GM18873 (cell line): ENCODE results near the gene PWP2.
"Not testable (repeated sequence)": the region's sequence is repeated elsewhere in the genome, so short reads cannot be mapped to it uniquely, and the experiment has no call there.

Experiments used
- ATAC-seq: cut with Tn5 transposase; IDR thresholded peaks from one replicate; pipeline ENCODE4 v1.9.1; 2021; ENCODE audit warnings: mild to moderate bottlenecking, moderate library complexity, moderate number of reproducible peaks; ENCODE audit not compliant: unreplicated experiment, low FRiP score

Gene PWP2

DNA sequence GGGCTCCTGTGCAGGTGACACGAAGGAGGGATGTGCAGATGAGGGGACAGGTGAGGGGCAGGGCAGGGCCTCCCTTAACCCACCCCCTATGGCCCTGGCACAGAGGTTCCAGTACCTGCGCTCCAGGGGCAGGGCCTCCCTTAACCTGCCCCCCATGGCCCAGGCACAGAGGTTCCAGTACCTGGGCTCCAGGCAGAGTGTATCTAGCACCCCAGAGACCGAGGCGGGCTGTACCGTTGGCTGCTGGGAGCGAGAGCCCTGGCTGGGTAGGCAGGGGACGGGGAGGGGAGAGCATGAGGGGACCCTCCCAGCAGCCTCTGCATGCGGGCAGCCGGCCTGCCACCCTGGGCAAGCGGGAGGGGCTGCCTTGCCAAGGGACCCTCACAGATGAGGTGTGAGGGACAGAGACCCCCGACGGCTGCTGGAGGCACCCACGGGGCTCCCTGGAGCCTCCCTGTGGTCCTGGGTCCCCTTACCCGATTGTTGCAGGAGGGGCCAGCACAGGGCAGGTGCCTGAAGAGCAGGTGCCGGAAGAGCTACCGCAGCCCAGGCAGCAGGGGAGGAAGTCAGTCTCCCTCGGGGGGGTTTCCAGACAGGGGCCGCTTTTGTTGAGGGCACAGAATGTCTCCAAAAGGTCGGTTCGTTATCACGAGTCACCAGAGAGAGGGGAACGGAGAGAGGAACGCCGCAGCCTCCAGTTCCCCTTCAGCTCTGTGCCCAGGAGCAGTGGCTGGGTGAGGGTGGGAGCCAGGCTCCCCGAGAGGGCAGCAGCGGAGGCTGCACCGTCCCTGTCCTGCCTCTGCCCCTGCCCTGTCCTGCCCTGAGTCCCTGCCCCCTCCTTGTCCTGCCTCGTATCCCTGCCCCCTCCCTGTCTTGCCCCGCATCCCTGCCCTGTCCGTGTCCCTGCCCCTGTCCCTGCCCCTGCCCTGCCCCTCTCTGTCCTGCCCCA is 52.4 kb downstream of the PWP2 start:
- not testable (repeated sequence) for ATAC-seq

DNA sequence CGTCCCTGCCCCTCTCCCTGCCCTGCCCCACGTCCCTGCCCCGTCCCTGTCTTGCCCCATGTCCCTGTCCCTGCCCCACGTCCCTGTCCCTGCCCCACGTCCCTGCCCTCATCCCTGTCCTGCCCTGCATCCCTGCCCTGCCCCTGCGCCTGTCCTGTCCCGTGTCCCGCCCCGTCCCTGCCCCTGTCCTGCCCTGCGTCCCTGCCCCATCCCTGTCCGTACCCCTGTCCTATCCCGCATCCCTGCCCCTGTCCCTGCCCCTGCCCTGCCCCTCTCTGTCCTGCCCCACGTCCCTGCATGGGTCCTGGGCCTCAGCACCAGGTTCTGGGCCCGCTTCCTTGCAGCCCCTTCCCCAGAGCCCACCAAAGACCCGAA is 53.1 kb downstream of the PWP2 start:
- ATAC-seq = not testable (repeated sequence)

DNA sequence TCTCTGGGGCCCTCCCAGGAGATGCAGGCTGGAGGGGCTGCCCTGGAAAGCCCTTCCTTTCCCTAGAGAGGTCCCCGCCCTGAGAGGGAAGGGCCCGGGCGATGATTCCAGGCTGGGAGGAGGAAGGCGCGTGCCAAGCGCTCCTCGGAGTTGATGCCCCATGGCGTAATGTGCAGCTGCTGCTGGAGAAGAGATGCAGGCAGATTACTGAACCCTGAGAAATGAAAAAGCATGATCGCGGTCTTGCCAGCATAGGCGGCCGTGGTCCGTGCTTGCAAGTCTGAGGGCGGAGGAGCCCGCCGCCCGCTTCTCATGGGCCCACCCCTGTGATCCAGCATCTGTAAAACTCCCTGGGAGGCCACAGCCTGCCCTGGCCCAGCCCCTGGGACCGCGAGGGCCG is 53.6 kb downstream of the PWP2 start:
- not testable (repeated sequence) for ATAC-seq

DNA sequence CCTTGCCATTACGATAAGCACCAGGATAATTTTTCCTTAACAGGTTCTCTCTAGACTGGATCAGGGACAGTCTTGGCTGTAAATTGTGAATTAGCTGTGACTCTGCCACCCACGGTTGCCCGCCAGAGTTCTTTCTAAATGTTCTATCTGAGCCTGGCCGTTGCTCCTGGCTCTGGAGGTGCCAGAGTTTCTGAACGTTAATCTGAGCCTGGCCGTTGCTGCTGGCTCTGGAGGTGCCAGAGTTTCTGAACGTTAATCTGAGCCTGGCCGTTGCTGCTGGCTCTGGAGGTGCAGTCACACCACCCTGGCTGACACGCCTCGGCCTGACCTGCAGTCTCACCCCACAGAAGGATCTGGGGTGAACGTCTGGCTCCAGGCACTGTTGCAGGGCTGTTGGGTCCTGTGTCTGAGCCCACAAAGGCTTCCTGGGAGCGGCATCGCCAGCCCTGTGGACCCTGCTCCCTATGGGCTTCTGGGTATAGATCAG is 56.0 kb downstream of the PWP2 start:
- ATAC-seq = not testable (repeated sequence)

DNA sequence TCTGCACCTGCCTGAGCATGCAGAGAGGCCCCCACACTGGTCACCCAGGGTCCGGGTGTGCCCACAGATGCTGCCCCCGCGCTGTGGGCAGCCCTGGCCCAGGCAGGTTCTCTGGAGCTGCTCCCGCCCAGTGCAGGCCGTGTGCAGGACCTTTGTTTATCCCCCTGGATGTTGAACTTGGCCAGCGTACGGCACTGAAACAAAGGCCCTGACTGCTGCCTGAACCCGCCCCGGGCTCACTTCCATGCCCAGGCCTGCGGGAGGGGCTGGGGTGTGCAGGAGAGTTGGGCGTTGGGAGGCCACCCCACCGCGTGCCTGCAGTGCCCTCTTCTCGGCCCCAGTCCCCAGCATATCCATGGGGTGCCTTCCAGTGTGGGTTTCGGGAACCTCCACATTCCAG is 58.7 kb downstream of the PWP2 start:
- ATAC-seq = not testable (repeated sequence)

DNA sequence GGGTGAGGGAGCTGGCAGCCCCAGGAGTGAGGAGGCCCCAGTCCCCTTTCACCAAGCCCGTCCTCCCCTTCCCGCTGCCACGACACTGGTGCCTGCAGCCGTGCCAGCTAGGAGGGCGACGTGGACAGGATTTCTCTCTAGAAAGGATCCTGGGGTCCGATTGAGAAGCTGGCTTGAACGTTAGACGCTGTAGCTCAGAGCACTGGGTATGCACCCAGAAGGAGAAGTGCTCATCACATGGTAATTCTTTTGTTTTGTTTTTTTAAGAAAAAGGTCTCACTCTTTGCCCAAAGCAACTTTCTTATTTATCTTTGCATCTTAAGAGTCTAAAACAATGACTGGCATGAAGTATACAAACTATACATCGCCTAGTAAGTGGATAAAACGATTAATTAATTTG is 60.3 kb downstream of the PWP2 start:
- ATAC-seq = not testable (repeated sequence)

DNA sequence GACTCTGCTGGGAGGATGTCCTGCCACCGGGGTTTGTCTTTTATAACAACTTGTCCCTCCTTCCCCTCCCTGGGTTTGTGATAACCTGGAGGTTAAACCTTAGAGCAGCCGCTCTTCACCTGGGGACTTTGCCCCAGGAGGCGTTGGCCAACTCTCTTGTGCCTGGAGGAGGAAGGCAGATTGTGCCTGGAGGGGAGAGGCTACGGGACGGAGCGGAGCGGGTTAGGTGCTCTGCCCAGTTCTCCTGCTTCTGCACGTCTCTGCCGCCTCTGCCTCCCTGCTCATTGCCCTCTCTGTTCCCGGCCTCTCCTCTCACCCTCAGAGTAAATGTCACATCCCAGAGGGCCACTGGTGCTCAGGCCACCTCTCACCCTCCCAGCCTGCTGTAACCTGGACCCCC is 63.1 kb downstream of the PWP2 start:
- ATAC-seq = not testable (repeated sequence)

DNA sequence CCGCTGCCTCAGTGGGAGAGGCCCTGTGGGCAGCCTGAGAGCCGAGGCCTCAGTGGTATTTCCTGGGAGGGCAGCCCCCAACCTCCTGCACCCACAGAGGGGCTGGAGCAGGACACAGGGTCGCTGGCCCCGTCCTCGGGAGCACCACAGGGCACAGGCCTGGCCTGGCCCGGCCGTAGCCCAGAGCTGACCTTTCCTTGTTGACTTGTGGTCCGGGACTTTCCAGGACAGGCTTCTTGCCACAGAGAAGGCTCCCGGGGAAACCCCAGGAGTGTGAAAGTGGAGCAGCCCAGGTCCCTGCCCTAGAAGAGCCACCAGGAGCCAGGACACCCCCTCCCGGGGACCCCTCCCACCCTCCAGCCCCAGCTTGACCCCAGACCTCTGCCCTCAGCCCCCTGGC is 63.7 kb downstream of the PWP2 start:
- not testable (repeated sequence) for ATAC-seq

DNA sequence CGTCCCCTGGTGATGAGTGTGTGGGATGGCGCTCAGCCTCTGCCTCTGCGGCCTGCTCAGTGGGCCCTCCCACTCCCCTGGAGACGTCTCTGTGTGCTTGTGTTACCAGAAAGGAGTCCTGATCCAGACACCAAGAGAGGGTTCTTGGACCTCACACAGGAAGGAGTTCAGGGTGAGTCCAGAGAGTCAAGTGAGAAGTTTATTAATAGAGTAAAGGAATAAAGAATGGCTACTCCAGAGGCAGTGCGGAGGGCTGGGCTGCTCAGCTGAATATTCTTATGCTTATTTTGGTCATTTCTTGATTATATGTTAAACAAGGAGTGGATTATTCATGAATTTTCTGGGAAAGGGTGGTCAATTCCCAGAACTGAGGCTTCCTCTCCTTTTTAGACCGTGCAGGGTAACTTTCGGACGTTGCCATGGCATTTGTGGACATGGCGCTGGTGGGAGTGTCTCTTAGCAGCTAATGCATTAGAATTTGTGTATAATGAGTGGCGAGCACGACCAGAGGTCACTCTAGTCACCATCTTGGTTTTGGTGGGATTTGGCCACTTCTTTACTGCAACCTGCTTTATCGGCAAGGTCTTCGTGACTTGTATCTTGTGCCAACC is 64.9 kb downstream of the PWP2 start:
- not testable (repeated sequence) for ATAC-seq

DNA sequence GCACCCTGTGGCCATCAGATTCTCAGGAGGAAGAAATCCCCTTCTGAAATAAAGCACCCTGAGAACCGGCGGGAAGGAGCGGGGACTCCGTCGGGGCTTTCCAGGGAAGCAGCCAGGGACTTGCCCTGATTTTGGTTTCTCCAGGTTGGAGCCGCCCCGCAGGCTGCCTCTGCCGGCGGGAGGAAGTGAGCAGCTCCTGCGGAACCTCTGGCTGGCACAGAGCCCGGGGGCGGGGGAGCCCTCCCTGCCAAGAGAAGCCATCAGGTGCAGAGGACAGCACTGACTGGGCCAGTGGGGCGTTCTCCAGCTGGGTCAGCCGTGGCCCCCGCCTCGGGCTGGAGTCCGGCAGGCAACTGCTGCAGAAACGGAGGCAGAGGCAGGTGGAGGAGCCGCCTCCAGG is 65.5 kb downstream of the PWP2 start:
- ATAC-seq = not testable (repeated sequence)

DNA sequence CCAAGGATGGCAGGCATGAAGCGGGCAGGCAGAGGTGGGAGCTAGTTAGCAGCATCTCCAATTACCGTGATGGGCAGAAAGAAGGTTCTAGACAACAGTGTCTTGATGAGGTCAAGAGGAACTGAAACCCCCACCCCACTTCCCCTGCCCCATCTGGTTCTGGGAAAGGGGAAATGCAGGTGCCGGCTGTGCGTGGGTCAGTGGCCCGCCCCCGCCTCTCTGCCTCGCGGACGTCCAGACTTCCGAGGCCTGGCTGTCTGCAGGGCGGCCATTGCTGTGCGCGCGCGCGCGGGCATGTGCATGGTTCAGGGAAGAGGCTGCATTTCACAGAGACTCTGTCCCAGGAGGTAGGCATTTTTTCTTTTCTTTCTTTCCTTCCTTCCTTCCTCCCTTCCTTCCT is 68.0 kb downstream of the PWP2 start:
- ATAC-seq = not testable (repeated sequence)

DNA sequence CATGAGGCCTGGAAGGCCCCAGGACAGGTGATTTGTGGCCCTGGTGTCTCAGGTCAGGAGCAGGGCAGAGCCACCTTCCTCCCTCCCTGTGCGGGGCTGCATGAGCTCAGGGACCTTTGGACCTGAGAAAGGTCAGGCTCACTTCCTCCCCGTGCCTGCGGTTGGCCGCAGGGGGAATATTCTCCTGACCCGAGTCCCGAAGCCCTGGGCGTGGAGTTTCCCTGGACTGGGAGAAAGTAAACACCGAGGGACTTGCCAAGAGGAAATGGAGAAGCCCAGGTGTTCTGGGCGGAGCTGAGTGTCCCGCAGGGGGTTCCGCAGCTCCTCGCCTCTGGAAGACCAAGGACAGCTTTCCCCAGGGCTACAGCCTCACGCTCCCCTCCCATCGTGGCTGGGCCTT is 68.9 kb downstream of the PWP2 start:
- not testable (repeated sequence) for ATAC-seq
